ENCODE results near the gene JARID2. TPM values are rescaled to one million over a fixed set of nuclear protein-coding genes. Genes with fewer than 3 reads are reported as not detected.
A peak's percentile ranks its signal among the peaks of the same experiment; 100 is the strongest.

JARID2 gene
- total and polyA plus RNA-seq, 10 of the 15 experiments (the other 5 are each of a cell fraction or from before 2014, with no cell fraction given), result 4.2 to 21.6 (median 11.7) TPM

DNA sequence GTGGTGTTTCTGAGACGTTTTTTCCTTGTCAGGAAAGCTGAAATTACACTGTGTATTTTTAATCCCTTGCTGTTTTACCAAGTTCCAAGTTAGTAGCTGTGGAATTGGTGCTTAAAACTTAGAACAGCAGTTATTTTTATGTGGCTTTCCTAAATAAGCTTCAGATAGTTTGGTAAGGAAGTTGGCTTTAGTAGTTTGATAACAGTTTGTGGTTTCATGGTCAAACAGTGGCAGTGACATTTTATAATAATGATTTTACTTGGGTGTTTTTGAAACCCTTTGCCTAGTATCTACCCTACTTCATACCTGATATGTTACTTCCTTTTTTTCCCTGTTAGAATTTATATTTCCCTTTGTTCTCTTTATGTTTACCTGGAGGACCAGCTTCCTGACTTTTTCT lies 164.9 kb downstream of the JARID2 start:
- Histone ChIP-seq H3K79me2 (ENCODE audit: control insufficient read depth, insufficient read depth, low read length) (peaks cover 69% of the 10 kb centered on the region), H3K4me3 (no peak overlapping the region), H3K4me2 (ENCODE audit: control insufficient read depth, insufficient read depth) (0 out of 2 replicates have a peak overlapping the region, but pooled peaks have one; percentile 11), H3K36me3 (ENCODE audit: control insufficient read depth in 2 of 2, insufficient read depth in 2 of 2, low read length in 1 of 2) (peaks cover 0 to 2% of the 10 kb centered on the region in 2 experiments; a peak in 3 of 4 replicates), H3K9ac (ENCODE audit: control insufficient read depth, insufficient read depth, low read length) (no peak overlapping the region), H4K20me1 (ENCODE audit: control insufficient read depth, insufficient read depth) (peaks cover 2% of the 10 kb centered on the region), H3K4me1 (ENCODE audit: control insufficient read depth, insufficient read depth, low read length) (peaks cover 29% of the 10 kb centered on the region), H3K27ac (ENCODE audit: control insufficient read depth, insufficient read depth) (peak overlapping the region; percentile 27; the same call in 1 of the 2 replicates), H3K9me3 (replicated peaks; ENCODE audit: control insufficient read depth, insufficient read depth, low read length) (no peaks in the 10 kb centered on the region), H2AFZ (ENCODE audit: control insufficient read depth, low read depth, low read length) (no peak overlapping the region), H3K27me3 (replicated peaks in 1 of 2; ENCODE audit: control insufficient read depth in 2 of 2, insufficient read depth in 2 of 2, low read length in 1 of 2) (no peaks in the 10 kb centered on the region)
- no peak for DNase-seq (ENCODE audit: low read depth, low spot score)
- no TSS peak for BruUV-seq (replicated peaks)
- ChIA-PET POLR2A (interaction anchor here (0.6 to 5.0 kb wide), 7 partner anchors 11 to 159 kb away, joined by 3 to 55 read pairs (median 4); no protein-coding TSS in a partner anchor), CTCF (interaction anchor here (0.7 to 5.2 kb wide), 10 partner anchors 10 to 213 kb away, joined by 3 to 29 read pairs (median 4); no protein-coding TSS in a partner anchor), RAD21 (ENCODE audit: unreplicated experiment) (interaction anchor here (0.9 to 7.6 kb wide), 10 partner anchors 10 to 166 kb away, joined by 3 to 54 read pairs (median 4); no protein-coding TSS in a partner anchor), SMC1A (ENCODE audit: uncharacterized antibody, unreplicated experiment) (interaction anchor here (0.8 to 8.7 kb wide), 19 partner anchors 9 to 161 kb away, joined by 3 to 143 read pairs (median 5); no protein-coding TSS in a partner anchor)
- in situ Hi-C loops (cut with MboI), result no loop called here
- peak; percentile 51 for ATAC-seq
- intact Hi-C loops (cut with micrococcal nuclease; ENCODE audit: unreplicated experiment), result no loop called here
- 0% methylated on average over 1 of the region's 1 CpG for WGBS (ENCODE audit: insufficient coverage, insufficient replicate concordance, low lambda C conversion rate, missing lambda C conversion rate)
- FAIRE-seq, result no peak
- peak; percentile 37; the same call in 1 of the 2 replicates for TF ChIP-seq NFIC (IDR thresholded peaks at IDR 0.05; ENCODE audit: low read depth, low read length)
- no peak for TF ChIP-seq TCF12 (IDR thresholded peaks at IDR 0.05; ENCODE audit: low read depth, low read length)
- TF ChIP-seq PAX5 (IDR thresholded peaks at IDR 0.05; ENCODE audit: borderline replicate concordance, low read depth, low read length), result no peak
- TF ChIP-seq EP300 (IDR thresholded peaks at IDR 0.05; ENCODE audit: borderline replicate concordance in 1 of 2, control insufficient read depth in 1 of 2, low read depth in 2 of 2, low read length in 2 of 2), result peak; percentile 35 to 37; a peak in 2 of 4 replicates
- TF ChIP-seq EED (IDR thresholded peaks at IDR 0.05; ENCODE audit: low read depth), result no peak
- 0 out of 2 replicates have a peak, but pooled peaks have one; percentile 19 for TF ChIP-seq ZNF217 (IDR thresholded peaks at IDR 0.05)
- TF ChIP-seq MTA2 (IDR thresholded peaks at IDR 0.05; ENCODE audit: low read depth), result peak; percentile 63
- no peak for TF ChIP-seq KLF5 (IDR thresholded peaks at IDR 0.05; ENCODE audit: partially characterized antibody)
- no peak for TF ChIP-seq LARP7 (IDR thresholded peaks at IDR 0.05)
- TF ChIP-seq RUNX3 (IDR thresholded peaks at IDR 0.05; ENCODE audit: low read length), result peak; percentile 77; the same call in 1 of the 2 replicates
- no peak for TF ChIP-seq ETV6 (conservative IDR thresholded peaks at IDR 0.05 in 1 of 2, IDR thresholded peaks at IDR 0.05 in 1 of 2; ENCODE audit: borderline replicate concordance in 1 of 2, low read depth in 1 of 2)
- peak; percentile 42 to 53; a peak in 2 of 4 replicates for TF ChIP-seq IKZF2 (IDR thresholded peaks at IDR 0.05)
- no peak for TF ChIP-seq JUNB (IDR thresholded peaks at IDR 0.05)
- peak; percentile 37 for TF ChIP-seq IKZF1 (conservative IDR thresholded peaks at IDR 0.05)
- TF ChIP-seq ZNF24 (IDR thresholded peaks at IDR 0.05), result 0 out of 2 replicates have a peak, but pooled peaks have one; percentile 16
- no peak for TF ChIP-seq ZBTB33 (IDR thresholded peaks at IDR 0.05)
- no peak for TF ChIP-seq BMI1 (IDR thresholded peaks at IDR 0.05; ENCODE audit: borderline replicate concordance)
- TF ChIP-seq, protein P1, sequence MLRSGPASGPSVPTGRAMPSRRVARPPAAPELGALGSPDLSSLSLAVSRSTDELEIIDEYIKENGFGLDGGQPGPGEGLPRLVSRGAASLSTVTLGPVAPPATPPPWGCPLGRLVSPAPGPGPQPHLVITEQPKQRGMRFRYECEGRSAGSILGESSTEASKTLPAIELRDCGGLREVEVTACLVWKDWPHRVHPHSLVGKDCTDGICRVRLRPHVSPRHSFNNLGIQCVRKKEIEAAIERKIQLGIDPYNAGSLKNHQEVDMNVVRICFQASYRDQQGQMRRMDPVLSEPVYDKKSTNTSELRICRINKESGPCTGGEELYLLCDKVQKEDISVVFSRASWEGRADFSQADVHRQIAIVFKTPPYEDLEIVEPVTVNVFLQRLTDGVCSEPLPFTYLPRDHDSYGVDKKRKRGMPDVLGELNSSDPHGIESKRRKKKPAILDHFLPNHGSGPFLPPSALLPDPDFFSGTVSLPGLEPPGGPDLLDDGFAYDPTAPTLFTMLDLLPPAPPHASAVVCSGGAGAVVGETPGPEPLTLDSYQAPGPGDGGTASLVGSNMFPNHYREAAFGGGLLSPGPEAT (IDR thresholded peaks at IDR 0.05; ENCODE audit: low read depth), result peak; percentile 36; the same call in 1 of the 2 replicates
- no peak for TF ChIP-seq SMAD5 (IDR thresholded peaks at IDR 0.05; ENCODE audit: low read depth)
- TF ChIP-seq CBX5 (IDR thresholded peaks at IDR 0.05; ENCODE audit: low read depth), result no peak
- no peak for TF ChIP-seq SUPT20H (IDR thresholded peaks at IDR 0.05; ENCODE audit: borderline replicate concordance, control insufficient read depth, low read depth, low read length)
- no peak for TF ChIP-seq ASH2L (IDR thresholded peaks at IDR 0.05; ENCODE audit: borderline replicate concordance, low read depth)
- no peak for TF ChIP-seq ZNF207 (IDR thresholded peaks at IDR 0.05; ENCODE audit: borderline replicate concordance)
